IgD-negative memory B cell (primary cell): ENCODE results near the gene ATP13A1. TPM values are rescaled to one million over a fixed set of nuclear protein-coding genes. Genes with fewer than 3 reads are reported as not detected.
"Not testable (repeated sequence)": the region's sequence is repeated elsewhere in the genome, so short reads cannot be mapped to it uniquely, and the experiment has no call there.

ENCODE experiments used
- H3K27ac Mint-ChIP-seq, 3 donors: one replicate each; pipeline ENCODE4 v1.8.0; 2020 to 2022; ENCODE audit warnings: mild to moderate bottlenecking in 3 of 3, mixed read lengths in 3 of 3, moderate library complexity in 1 of 3
- H3K27me3 Mint-ChIP-seq: one replicate; pipeline ENCODE4 v1.8.0; 2021; ENCODE audit warnings: mixed read lengths
- H3K36me3 Mint-ChIP-seq: one replicate; pipeline ENCODE4 v1.8.0; 2020; ENCODE audit warnings: mild to moderate bottlenecking, mixed read lengths
- H3K4me1 Mint-ChIP-seq, 3 donors: one replicate each; pipeline ENCODE4 v1.8.0; 2020 to 2022; ENCODE audit warnings: mixed read lengths in 3 of 3, mild to moderate bottlenecking in 1 of 3
- H3K4me3 Mint-ChIP-seq, 4 donors: one replicate each; pipeline ENCODE4 v1.8.0; 2020 to 2022; ENCODE audit warnings: mild to moderate bottlenecking in 4 of 4, mixed read lengths in 4 of 4, moderate library complexity in 3 of 4
- H3K9me3 Mint-ChIP-seq, 3 donors: one replicate each; pipeline ENCODE4 v1.8.0; 2020 to 2021; ENCODE audit warnings: mixed read lengths in 3 of 3, mild to moderate bottlenecking in 1 of 3
- polyA plus RNA-seq: library from polyadenylated mRNA; unstranded; fragments of 300-500 nt; fragmentation: Illumina TruSeq; gene quantifications from one replicate; pipeline ENCODE4 v1.2.3, GENCODE V29; 2021

ATP13A1 gene
- polyA plus RNA-seq, 1 donor from 2014 or later: 59.0 TPM

- H3K27me3 Mint-ChIP-seq: no peaks in the 10 kb centered on the region
- peak overlapping the region in 1 of 4 donors; percentile 2 for H3K4me3 Mint-ChIP-seq
- H3K9me3 Mint-ChIP-seq: no peaks in the 10 kb centered on the region
- peaks cover 10 to 29% (median 29%) of the 10 kb centered on the region in 3 donors for H3K4me1 Mint-ChIP-seq
- H3K36me3 Mint-ChIP-seq: no peaks in the 10 kb centered on the region
- H3K27ac Mint-ChIP-seq: peak overlapping the region in 1 of 3 donors; percentile 59
These were observed 62.6 kb downstream of the ATP13A1 start for GRCh38 chr19:19600793-19601330.

GRCh38 chr19:19598728-19599451, 64.6 kb downstream of the ATP13A1 start:
- H3K36me3 Mint-ChIP-seq, H3K9me3 Mint-ChIP-seq, H3K27me3 Mint-ChIP-seq: not testable (repeated sequence)
- Mint-ChIP-seq H3K4me3 (peak overlapping the region; percentile 75 to 92 (median 82)), H3K4me1 (peaks cover 14 to 35% (median 31%) of the 10 kb centered on the region in 3 donors), H3K27ac (peak overlapping the region; percentile 39 to 98 (median 95))

GRCh38 chr19:19597809-19598306, 65.6 kb downstream of the ATP13A1 start:
- no peaks in the 10 kb centered on the region for H3K27me3 Mint-ChIP-seq
- peaks cover 1% of the 10 kb centered on the region for H3K36me3 Mint-ChIP-seq
- H3K4me3 Mint-ChIP-seq: peak overlapping the region; percentile 22 to 92 (median 82)
- H3K4me1 Mint-ChIP-seq: peaks cover 14 to 35% (median 28%) of the 10 kb centered on the region in 3 donors
- H3K9me3 Mint-ChIP-seq: no peaks in the 10 kb centered on the region
- H3K27ac Mint-ChIP-seq: peak overlapping the region; percentile 39 to 98 (median 95)

Other genes starting within 250 kb of the ATP13A1 start
- gene TSSK6, start 148.1 kb downstream of the ATP13A1 start, polyA plus RNA-seq: 4.6 TPM
- 324 TPM for gene NDUFA13, start 147.5 kb downstream of the ATP13A1 start, polyA plus RNA-seq
- gene YJEFN3, start 134.8 kb downstream of the ATP13A1 start, polyA plus RNA-seq: not detected
- not detected for gene CILP2, start 125.4 kb downstream of the ATP13A1 start, polyA plus RNA-seq
- 4.1 TPM for gene PBX4, start 45.0 kb downstream of the ATP13A1 start, polyA plus RNA-seq
- 14.3 TPM for gene LPAR2, start 35.5 kb downstream of the ATP13A1 start, polyA plus RNA-seq
- 72.4 TPM for gene GMIP, start 20.0 kb downstream of the ATP13A1 start, polyA plus RNA-seq
- 32.2 TPM for gene ZNF101, start 5.2 kb upstream of the ATP13A1 start, polyA plus RNA-seq
- gene ZNF14, start 69.4 kb upstream of the ATP13A1 start, polyA plus RNA-seq: 7.2 TPM
- 24.5 TPM for gene ZNF506, start 158.1 kb upstream of the ATP13A1 start, polyA plus RNA-seq
- gene ZNF253, start 202.2 kb upstream of the ATP13A1 start, polyA plus RNA-seq: 11.2 TPM
- 11.2 TPM for gene ZNF93, start 237.3 kb upstream of the ATP13A1 start, polyA plus RNA-seq